HG03439 (cell line): ENCODE data around the gene APOF.
A peak's percentile ranks its signal among the peaks of the same experiment; 100 is the strongest.
"Not testable (repeated sequence)": the region's sequence is repeated elsewhere in the genome, so short reads cannot be mapped to it uniquely, and the experiment has no call there.

ENCODE experiments used
- ATAC-seq: cut with Tn5 transposase; IDR thresholded peaks from one replicate; pipeline ENCODE4 v1.9.1; 2021; ENCODE audit warnings: mild to moderate bottlenecking, moderate library complexity; ENCODE audit not compliant: unreplicated experiment

Gene APOF

DNA sequence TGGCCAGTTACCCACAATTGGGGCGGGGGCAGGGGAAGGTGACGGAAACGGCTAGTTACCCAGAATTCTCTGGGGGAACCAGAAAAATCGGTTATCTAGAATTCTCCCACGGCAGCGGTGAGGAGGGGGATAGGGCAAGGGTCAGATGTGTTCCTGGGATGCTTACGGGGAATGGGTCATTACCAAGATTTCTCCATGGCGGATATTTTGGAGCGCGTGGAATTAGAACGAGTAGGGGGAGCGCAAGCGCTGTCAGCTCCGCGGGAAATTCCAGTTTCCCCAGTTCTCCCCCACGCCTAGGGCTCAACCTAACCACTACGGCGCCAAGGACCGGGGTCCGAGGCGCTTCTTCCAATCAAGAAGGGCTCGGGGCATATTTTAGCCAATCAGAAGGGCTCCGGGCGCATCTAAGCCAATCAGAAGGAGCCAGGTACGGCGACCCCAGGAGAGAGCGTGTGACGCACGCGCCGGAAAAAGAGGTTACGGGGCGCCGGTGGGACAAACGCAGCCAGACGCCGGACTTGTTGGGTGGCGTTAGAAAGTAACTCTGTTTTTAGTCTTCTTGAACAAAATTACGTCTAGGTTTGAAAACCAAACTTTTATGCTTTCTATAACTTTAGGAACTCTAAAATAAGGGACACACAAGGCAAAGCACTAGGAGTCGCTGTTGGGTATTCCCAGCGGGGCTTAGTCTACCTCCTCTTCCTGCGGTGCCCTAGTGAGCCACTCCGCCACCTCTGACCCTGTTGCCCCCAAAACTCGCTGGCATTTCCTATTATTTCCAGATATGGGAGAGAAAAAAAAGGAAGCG lies 28.8 kb downstream of the APOF start, which contains the start of gene PAN2:
Gene PAN2, minus strand, starts transcription at position 322 of the 811 bp plus-strand sequence. CDS start 906 bp downstream, outside the sequence.
- ATAC-seq = peak; percentile 94

DNA sequence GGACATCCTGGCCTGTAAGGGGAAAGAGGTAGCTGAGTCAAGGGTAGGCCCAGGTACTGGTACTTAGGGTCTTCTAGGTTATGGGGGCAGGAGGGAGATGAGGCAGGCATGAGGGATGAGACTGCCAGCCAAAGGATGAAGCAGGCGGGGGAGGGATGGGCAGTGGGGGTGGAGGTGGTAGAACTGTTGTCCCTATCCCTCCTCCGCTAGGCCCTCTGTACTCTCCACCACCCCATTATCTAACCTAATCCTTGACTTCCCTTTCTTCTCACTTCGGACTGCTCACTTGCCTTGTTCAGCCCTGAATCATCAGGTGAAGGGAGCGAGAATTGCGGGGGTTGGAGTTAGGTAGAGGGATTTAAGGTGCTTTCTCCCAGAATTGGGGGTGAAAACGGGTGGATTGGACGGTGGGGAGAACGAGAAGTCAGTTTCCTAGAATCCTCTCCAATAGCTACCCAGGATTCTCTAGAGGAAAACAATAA lies 29.4 kb downstream of the APOF start:
- peak; percentile 2 for ATAC-seq

DNA sequence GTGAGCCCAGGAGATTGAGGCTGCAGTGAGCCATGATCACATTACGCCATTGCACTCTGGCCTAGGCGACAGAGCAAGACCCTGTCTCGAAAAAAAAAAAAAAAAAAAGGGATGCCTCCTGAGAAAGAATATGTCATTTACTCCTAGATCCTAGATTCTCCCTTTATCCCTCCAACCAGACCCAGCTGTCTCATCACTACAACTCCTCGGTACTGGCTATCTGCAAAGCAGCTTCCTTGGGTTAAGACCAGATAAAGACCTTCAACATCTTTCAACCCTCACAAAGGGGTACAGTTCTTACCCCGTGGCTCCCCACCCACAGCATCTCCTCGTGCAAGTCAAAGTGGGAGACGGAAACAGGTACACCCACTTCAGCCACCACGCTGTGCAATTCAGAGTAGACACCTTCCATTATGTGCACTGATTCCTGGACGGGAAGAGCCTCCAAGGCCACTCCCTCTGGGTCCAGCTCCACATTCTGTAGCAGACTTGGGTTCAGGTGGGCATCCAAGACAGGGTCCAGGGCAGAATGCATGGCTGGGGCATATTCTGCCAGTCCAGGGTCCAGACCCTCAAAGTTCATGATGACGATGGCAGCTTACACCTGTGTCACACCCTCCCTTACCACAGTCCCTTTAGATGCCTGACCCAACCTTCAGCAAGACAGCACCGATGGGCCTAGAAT lies 30.0 kb downstream of the APOF start:
- no peak for ATAC-seq

GRCh38 chr12:56330936-56331490 lies 31.6 kb downstream of the APOF start:
- no peak for ATAC-seq

DNA sequence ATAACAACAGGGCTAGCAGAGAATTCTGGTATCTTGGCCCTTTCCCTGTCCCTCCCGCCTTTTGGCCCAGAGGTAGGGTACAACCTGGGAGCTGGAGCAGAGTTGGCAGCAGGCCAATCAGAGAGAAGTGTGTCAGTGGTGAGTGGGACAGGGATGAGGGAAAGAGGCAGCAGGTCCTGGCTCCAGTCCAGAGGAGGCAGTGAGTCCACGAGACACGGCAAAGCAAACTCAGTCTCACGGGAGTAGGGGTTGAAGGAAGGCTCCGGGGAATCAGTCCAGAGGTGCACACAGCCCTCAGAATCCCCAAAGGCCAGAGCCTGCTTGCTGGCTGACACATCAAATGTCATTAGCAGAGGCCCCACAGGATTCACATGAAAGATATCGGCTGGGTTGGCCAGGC lies 36.1 kb downstream of the APOF start:
- ATAC-seq = no peak

DNA sequence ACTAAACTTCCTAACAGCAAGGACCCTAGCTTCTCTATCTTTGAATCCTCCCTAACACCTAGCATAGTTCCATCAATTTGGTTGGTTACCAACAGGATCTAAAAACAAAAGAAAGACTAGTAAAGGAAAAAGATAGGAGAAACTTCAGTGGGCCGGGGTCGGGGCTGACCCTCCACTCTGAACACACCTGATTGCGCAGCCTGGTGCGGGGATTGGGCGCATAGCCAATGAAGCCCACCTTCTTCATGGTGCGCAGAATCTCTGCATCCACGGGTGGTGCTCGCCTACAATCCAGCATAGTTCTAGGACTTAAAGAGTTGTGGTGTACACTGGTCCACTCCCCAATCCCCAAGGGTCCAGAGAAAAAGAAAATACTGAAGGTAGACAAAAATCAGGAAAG lies 36.5 kb downstream of the APOF start:
- no peak for ATAC-seq

GRCh38 chr12:56324206-56324605 lies 38.5 kb downstream of the APOF start:
- no peak for ATAC-seq

GRCh38 chr12:56321610-56322009 lies 41.0 kb downstream of the APOF start:
- ATAC-seq = not testable (repeated sequence)

DNA sequence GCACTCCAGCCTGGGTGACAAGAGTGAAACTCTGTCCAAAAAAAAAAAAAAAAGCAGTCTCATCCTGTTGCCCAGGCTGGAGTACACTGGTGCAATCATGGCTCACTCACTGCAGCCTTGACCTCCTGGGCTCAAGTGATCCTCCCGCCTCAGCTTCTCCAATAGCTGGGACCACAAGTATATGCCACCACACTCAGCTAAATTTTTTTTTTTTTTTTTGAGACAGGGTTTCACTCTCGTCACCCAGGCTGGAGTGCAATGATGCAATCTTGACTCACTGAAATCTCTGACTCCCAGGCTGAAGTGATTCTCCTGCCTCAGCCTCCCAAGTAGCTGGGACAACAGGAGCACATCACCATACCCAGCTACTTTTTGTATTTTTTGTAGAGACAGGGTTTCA lies 41.6 kb downstream of the APOF start:
- no peak for ATAC-seq

- no peak for ATAC-seq
Measured at GRCh38 chr12:56317675-56318074, 45.0 kb downstream of the APOF start.

- ATAC-seq = peak; percentile 86
Measured at GRCh38 chr12:56315622-56316473, 46.8 kb downstream of the APOF start, which contains the start of gene CNPY2. CNPY2 (minus strand) TSS chr12:56315988; CDS start chr12:56315217, 771 bp downstream.

- no peak for ATAC-seq
Measured at GRCh38 chr12:56315249-56315621, 47.4 kb downstream of the APOF start.

DNA sequence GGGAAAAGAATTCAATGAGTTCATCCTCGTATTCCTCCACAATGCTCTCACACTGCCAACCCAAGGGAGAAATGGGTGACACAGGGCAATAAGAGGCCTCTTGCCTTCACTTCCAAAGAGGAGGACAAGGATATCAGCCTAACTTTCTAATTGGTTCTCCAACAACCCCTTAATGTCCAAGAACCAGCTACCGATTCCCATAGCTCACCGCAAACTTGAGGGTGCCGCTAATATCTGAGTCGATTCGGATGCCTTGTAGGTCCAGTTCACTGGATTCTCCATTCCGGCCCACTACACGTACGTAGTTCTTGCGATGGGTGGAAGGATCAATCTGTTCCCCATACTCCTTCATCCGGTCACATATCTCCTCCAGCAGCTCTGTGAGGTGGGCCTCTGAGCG lies 51.7 kb downstream of the APOF start:
- no peak for ATAC-seq
